ENCODE results near the gene PACRG. TPM values are rescaled to one million over a fixed set of nuclear protein-coding genes. Genes with fewer than 3 reads are reported as not detected.

Gene PACRG
- polyA plus RNA-seq, 1 donor (not counting 4 experiments of a cell fraction or from before 2014, with no cell fraction given): 0.31 TPM

DNA sequence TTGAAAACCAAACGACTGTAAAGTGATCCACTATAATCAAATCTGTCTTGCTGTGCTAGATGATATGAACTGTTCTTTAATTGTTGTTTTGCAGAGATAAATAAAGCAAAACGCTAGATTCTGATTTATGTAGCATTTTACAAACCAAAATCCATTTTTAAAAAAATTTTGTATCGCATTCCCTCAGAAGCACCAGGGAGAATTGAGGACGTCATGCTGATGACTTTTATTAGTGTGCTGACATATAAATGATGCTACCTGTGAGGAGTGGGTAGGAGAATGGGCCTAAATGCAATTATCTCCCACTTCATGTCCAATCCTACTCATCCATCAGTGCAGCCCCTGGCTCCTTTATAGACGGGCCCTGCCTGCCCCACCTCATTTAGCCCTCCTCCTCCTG lies 282.4 kb downstream of the PACRG start:
- FAIRE-seq: no peak
- dilution Hi-C loops (cut with MboI; ENCODE audit: extremely low pct_ligation_motif_present, low sequenced_read_pairs): no loop called here
- no peak overlapping the region for H3K27ac ChIP-seq (ENCODE audit: control insufficient read depth, insufficient read depth, low read length)
- H3K4me1 ChIP-seq (ENCODE audit: control insufficient read depth, extremely low read depth, insufficient read depth, low read length): no peaks in the 10 kb centered on the region
- no peak for TF ChIP-seq EZH2 (IDR thresholded peaks at IDR 0.05; ENCODE audit: low read length)
- H2AFZ ChIP-seq (ENCODE audit: control insufficient read depth, low read length): no peak overlapping the region
- no peak overlapping the region for H3K4me2 ChIP-seq (ENCODE audit: control insufficient read depth, extremely low read depth, insufficient read depth, low read depth, low read length)
- no peak overlapping the region for H3K4me3 ChIP-seq (ENCODE audit: control insufficient read depth in 2 of 3, extremely low read depth in 1 of 3, insufficient read depth in 2 of 3, low read depth in 1 of 3, low read length in 3 of 3)
- DNase-seq (ENCODE audit: low read depth, low spot score): no peak
- H3K79me2 ChIP-seq (ENCODE audit: control insufficient read depth, insufficient read depth, low read length): no peaks in the 10 kb centered on the region
- no peaks in the 10 kb centered on the region for H4K20me1 ChIP-seq (ENCODE audit: control insufficient read depth, extremely low read depth, insufficient read depth, low read length)
- no peaks in the 10 kb centered on the region for H3K36me3 ChIP-seq (ENCODE audit: control insufficient read depth in 2 of 2, extremely low read depth in 1 of 2, insufficient read depth in 2 of 2, low read length in 2 of 2)
- no peak overlapping the region for H3K9ac ChIP-seq (ENCODE audit: control insufficient read depth, extremely low read depth, insufficient read depth, low read length)
- H3K9me1 ChIP-seq (ENCODE audit: control insufficient read depth, extremely low read depth, insufficient read depth, low read length): no peaks in the 10 kb centered on the region
- H3K27me3 ChIP-seq (ENCODE audit: control insufficient read depth, extremely low read depth, insufficient read depth, low read length): no peaks in the 10 kb centered on the region
- no peaks in the 10 kb centered on the region for H3K9me3 ChIP-seq (ENCODE audit: control insufficient read depth, low read depth, low read length)

DNA sequence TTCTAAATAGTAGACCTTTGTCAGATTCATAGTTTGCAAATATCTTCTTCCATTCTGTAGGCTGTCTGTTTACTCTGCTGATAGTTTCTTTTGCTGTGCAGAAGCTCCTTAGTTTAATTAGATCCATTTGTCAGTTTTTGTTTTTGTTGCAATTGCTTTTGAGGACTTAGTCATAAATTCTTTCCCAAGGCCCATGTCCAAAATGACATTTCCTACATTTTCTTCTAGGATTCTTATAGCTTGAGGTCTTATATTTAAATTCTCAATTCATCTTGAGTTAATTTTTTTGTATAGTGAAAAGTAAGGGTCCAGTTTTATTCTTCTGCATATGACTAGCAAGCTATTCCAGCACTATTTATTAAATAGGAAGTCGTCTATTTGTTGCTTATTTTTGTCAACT lies 287.0 kb downstream of the PACRG start:
- no peak overlapping the region for H3K27ac ChIP-seq (ENCODE audit: control insufficient read depth, insufficient read depth, low read length)
- no peaks in the 10 kb centered on the region for H3K79me2 ChIP-seq (ENCODE audit: control insufficient read depth, insufficient read depth, low read length)
- no peaks in the 10 kb centered on the region for H3K9me1 ChIP-seq (ENCODE audit: control insufficient read depth, extremely low read depth, insufficient read depth, low read length)
- TF ChIP-seq, protein P1, sequence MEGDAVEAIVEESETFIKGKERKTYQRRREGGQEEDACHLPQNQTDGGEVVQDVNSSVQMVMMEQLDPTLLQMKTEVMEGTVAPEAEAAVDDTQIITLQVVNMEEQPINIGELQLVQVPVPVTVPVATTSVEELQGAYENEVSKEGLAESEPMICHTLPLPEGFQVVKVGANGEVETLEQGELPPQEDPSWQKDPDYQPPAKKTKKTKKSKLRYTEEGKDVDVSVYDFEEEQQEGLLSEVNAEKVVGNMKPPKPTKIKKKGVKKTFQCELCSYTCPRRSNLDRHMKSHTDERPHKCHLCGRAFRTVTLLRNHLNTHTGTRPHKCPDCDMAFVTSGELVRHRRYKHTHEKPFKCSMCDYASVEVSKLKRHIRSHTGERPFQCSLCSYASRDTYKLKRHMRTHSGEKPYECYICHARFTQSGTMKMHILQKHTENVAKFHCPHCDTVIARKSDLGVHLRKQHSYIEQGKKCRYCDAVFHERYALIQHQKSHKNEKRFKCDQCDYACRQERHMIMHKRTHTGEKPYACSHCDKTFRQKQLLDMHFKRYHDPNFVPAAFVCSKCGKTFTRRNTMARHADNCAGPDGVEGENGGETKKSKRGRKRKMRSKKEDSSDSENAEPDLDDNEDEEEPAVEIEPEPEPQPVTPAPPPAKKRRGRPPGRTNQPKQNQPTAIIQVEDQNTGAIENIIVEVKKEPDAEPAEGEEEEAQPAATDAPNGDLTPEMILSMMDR (optimal IDR thresholded peaks at IDR 0.05 in 1 of 3, IDR thresholded peaks at IDR 0.05 in 1 of 3, conservative IDR thresholded peaks at IDR 0.05 in 1 of 3; ENCODE audit: extremely low read depth in 1 of 3, insufficient read depth in 2 of 3, low read length in 3 of 3): no peak
- TF ChIP-seq EZH2 (IDR thresholded peaks at IDR 0.05; ENCODE audit: low read length): no peak
- H4K20me1 ChIP-seq (ENCODE audit: control insufficient read depth, extremely low read depth, insufficient read depth, low read length): no peaks in the 10 kb centered on the region
- H3K36me3 ChIP-seq (ENCODE audit: control insufficient read depth in 2 of 2, extremely low read depth in 1 of 2, insufficient read depth in 2 of 2, low read length in 2 of 2): no peaks in the 10 kb centered on the region
- H3K4me3 ChIP-seq (ENCODE audit: control insufficient read depth in 2 of 3, extremely low read depth in 1 of 3, insufficient read depth in 2 of 3, low read depth in 1 of 3, low read length in 3 of 3): no peak overlapping the region
- H3K4me1 ChIP-seq (ENCODE audit: control insufficient read depth, extremely low read depth, insufficient read depth, low read length): no peaks in the 10 kb centered on the region
- no peak overlapping the region for H3K4me2 ChIP-seq (ENCODE audit: control insufficient read depth, extremely low read depth, insufficient read depth, low read depth, low read length)
- no peaks in the 10 kb centered on the region for H3K27me3 ChIP-seq (ENCODE audit: control insufficient read depth, extremely low read depth, insufficient read depth, low read length)
- dilution Hi-C loops (cut with MboI; ENCODE audit: extremely low pct_ligation_motif_present, low sequenced_read_pairs): no loop called here
- no peak for DNase-seq (ENCODE audit: low read depth, low spot score)
- FAIRE-seq: no peak
- H2AFZ ChIP-seq (ENCODE audit: control insufficient read depth, low read length): no peak overlapping the region
- H3K9ac ChIP-seq (ENCODE audit: control insufficient read depth, extremely low read depth, insufficient read depth, low read length): no peak overlapping the region
- no peaks in the 10 kb centered on the region for H3K9me3 ChIP-seq (ENCODE audit: control insufficient read depth, low read depth, low read length)

DNA sequence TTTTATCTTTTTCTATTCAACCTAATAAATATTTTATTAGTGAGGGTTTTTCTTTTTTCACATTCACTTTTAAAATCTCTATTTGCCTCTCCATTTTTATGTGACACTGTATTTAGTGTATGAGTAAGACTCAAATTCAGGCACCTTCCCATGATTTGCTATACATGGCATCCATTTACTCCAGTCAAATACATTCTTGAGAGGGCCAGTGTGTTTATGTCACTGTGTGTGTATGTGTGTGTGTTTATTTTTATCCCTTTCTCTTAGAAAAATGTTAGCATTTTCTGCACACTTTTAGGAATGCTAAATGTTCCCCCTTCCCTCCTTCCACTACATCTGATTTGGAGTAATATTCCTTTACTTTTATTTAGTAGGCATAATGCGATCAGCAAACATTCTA lies 290.0 kb downstream of the PACRG start:
- H3K27ac ChIP-seq (ENCODE audit: control insufficient read depth, insufficient read depth, low read length): no peak overlapping the region
- H4K20me1 ChIP-seq (ENCODE audit: control insufficient read depth, extremely low read depth, insufficient read depth, low read length): no peaks in the 10 kb centered on the region
- no peaks in the 10 kb centered on the region for H3K4me1 ChIP-seq (ENCODE audit: control insufficient read depth, extremely low read depth, insufficient read depth, low read length)
- no peak overlapping the region for H3K4me2 ChIP-seq (ENCODE audit: control insufficient read depth, extremely low read depth, insufficient read depth, low read depth, low read length)
- H3K27me3 ChIP-seq (ENCODE audit: control insufficient read depth, extremely low read depth, insufficient read depth, low read length): no peaks in the 10 kb centered on the region
- H3K9me1 ChIP-seq (ENCODE audit: control insufficient read depth, extremely low read depth, insufficient read depth, low read length): no peaks in the 10 kb centered on the region
- DNase-seq (ENCODE audit: low read depth, low spot score): no peak
- H2AFZ ChIP-seq (ENCODE audit: control insufficient read depth, low read length): no peak overlapping the region
- H3K9me3 ChIP-seq (ENCODE audit: control insufficient read depth, low read depth, low read length): no peaks in the 10 kb centered on the region
- TF ChIP-seq, protein P1 (optimal IDR thresholded peaks at IDR 0.05 in 1 of 3, IDR thresholded peaks at IDR 0.05 in 1 of 3, conservative IDR thresholded peaks at IDR 0.05 in 1 of 3; ENCODE audit: extremely low read depth in 1 of 3, insufficient read depth in 2 of 3, low read length in 3 of 3): no peak
- TF ChIP-seq EZH2 (IDR thresholded peaks at IDR 0.05; ENCODE audit: low read length): no peak
- H3K9ac ChIP-seq (ENCODE audit: control insufficient read depth, extremely low read depth, insufficient read depth, low read length): no peak overlapping the region
- no peak overlapping the region for H3K4me3 ChIP-seq (ENCODE audit: control insufficient read depth in 2 of 3, extremely low read depth in 1 of 3, insufficient read depth in 2 of 3, low read depth in 1 of 3, low read length in 3 of 3)
- no peaks in the 10 kb centered on the region for H3K36me3 ChIP-seq (ENCODE audit: control insufficient read depth in 2 of 2, extremely low read depth in 1 of 2, insufficient read depth in 2 of 2, low read length in 2 of 2)
- no peaks in the 10 kb centered on the region for H3K79me2 ChIP-seq (ENCODE audit: control insufficient read depth, insufficient read depth, low read length)
- dilution Hi-C loops (cut with MboI; ENCODE audit: extremely low pct_ligation_motif_present, low sequenced_read_pairs): no loop called here
- no peak for FAIRE-seq
